K562 (cell line): Measurements from ENCODE around the gene KBTBD2. TPM values are rescaled to one million over a fixed set of nuclear protein-coding genes. Genes with fewer than 3 reads are reported as not detected.

Source experiments
- AFF1 ChIP-seq, 2 experiments: fragments of 450-650 bp; IDR thresholded peaks; 2 replicates each; pipeline ENCODE4 v1.6.1; 2018; ENCODE audit warnings: mild to moderate bottlenecking in 2 of 2, low read depth in 1 of 2; ENCODE audit not compliant: partially characterized antibody in 2 of 2
- ATF1 ChIP-seq, 2 experiments: fragments of 450-650 bp in 1 of 2; IDR thresholded peaks; 2 replicates each; pipeline ENCODE4 v1.6.1; 2016; ENCODE audit warnings: missing compliant biosample characterization in 1 of 2, missing genetic modification characterization in 1 of 2
- DACH1 ChIP-seq: fragments of 450-650 bp; IDR thresholded peaks from 2 replicates; pipeline ENCODE4 v1.6.1; 2018; ENCODE audit not compliant: partially characterized antibody
- FOXM1 ChIP-seq, 2 experiments: fragments of 450-650 bp in 1 of 2; sonication (generic) in 1 of 2; formaldehyde crosslinking in 1 of 2; IDR thresholded peaks; 2 replicates each; pipeline versions ENCODE4 v1.6.1 to v1.9.0; 2017 to 2022; ENCODE audit warnings: low read depth in 2 of 2, mild to moderate bottlenecking in 2 of 2, missing genetic modification reagents in 1 of 2, moderate library complexity in 1 of 2
- NKRF ChIP-seq: fragments of 450-650 bp; IDR thresholded peaks from 2 replicates; pipeline ENCODE4 v1.6.1; 2016; ENCODE audit warnings: borderline replicate concordance
- NRF1 ChIP-seq, 2 experiments: fragments of 450-650 bp; IDR thresholded peaks in 1 of 2; conservative IDR thresholded peaks in 1 of 2; 2 replicates each; pipeline ENCODE4 v1.6.1; 2014; ENCODE audit warnings: mild to moderate bottlenecking in 2 of 2
- PRDM10 ChIP-seq: fragments of 450-650 bp; IDR thresholded peaks from 2 replicates; pipeline ENCODE4 v1.6.1; 2018; ENCODE audit not compliant: partially characterized antibody
- SIN3A ChIP-seq, 2 experiments: fragments of 150-350 bp in 1 of 2; IDR thresholded peaks; 2 replicates each; pipeline ENCODE4 v1.6.1; 2011 to 2016; ENCODE audit warnings: borderline replicate concordance in 2 of 2, low read depth in 2 of 2, low read length in 2 of 2, mild to moderate bottlenecking in 2 of 2, moderate library complexity in 2 of 2; ENCODE audit not compliant: control insufficient read depth in 1 of 2
- SP1 ChIP-seq: sonication (generic); formaldehyde crosslinking; IDR thresholded peaks from 2 replicates; pipeline ENCODE4 v1.8.1; 2022; ENCODE audit warnings: mild to moderate bottlenecking, missing genetic modification reagents
- ZNF232 ChIP-seq: sonication (generic); formaldehyde crosslinking; IDR thresholded peaks from 2 replicates; pipeline ENCODE4 v1.8.0; 2022; ENCODE audit warnings: mild to moderate bottlenecking, missing genetic modification reagents
- ZNF316 ChIP-seq: fragments of 450-650 bp; IDR thresholded peaks from 2 replicates; pipeline ENCODE4 v1.6.1; 2016
- polyA plus RNA-seq, 8 experiments: library from polyadenylated mRNA; depleted of rRNA in 4 of 8; stranded (reverse) in 5 of 8; unstranded in 3 of 8; fragments of >200 nt; fragmentation: Nextera tagmentation in 2 of 8; fragmentation: Illumina TruSeq in 1 of 8; extraction: Ambion mirVana in 2 of 8; extraction: Trizol in 1 of 8; gene quantifications; 2 replicates each; pipeline versions ENCODE4 v1.2.1 to v1.2.3, GENCODE V29; 2011 to 2014; ENCODE audit warnings: inconsistent platforms in 1 of 8, missing spikeins in 1 of 8
- total RNA-seq, 7 experiments: library from RNA; depleted of rRNA in 6 of 7; stranded (reverse); fragments of >200 nt in 6 of 7; fragmentation: Illumina TruSeq in 2 of 7; extraction: Trizol in 2 of 7; gene quantifications; 2 replicates each; pipeline versions ENCODE4 v1.2.1 to v1.2.3, GENCODE V29; 2011 to 2021; ENCODE audit warnings: low replicate concordance in 1 of 7

The KBTBD2 gene
- total and polyA plus RNA-seq, 9 of the 15 experiments (the other 6 are each of a cell fraction or from before 2014, with no cell fraction given), result 22.8 to 62.2 (median 30.8) TPM

GRCh38 chr7:32890010-32890792 is 1.4 kb downstream of the KBTBD2 start (continued):
- 0 out of 2 replicates have a peak, but pooled peaks have one; percentile 38 for TF ChIP-seq SP1 (CRISPR knock-in tag)
- no peak for TF ChIP-seq ZNF232
- TF ChIP-seq FOXM1 (IDR thresholded peaks at IDR 0.05; ENCODE audit: low read depth), result peak; percentile 91
- no peak for TF ChIP-seq FOXM1 (CRISPR knock-in tag; IDR thresholded peaks at IDR 0.05; ENCODE audit: low read depth)
- TF ChIP-seq SIN3A (IDR thresholded peaks at IDR 0.05; ENCODE audit: borderline replicate concordance in 2 of 2, control insufficient read depth in 1 of 2, low read depth in 2 of 2, low read length in 2 of 2), result peak in 1 of 2 experiments; percentile 84; a peak in 2 of 4 replicates
- TF ChIP-seq ATF1 (CRISPR knock-in tag; IDR thresholded peaks at IDR 0.05), result no peak
- TF ChIP-seq ATF1 (tag; IDR thresholded peaks at IDR 0.05), result peak; percentile 64
- TF ChIP-seq AFF1 (IDR thresholded peaks at IDR 0.05; ENCODE audit: low read depth in 1 of 2, partially characterized antibody in 2 of 2), result peak in 1 of 2 experiments; percentile 10
- TF ChIP-seq ZNF316, result no peak
- TF ChIP-seq PRDM10, result peak; percentile 16
- peak; percentile 44 for TF ChIP-seq NKRF
- peak; percentile 62 to 71 for TF ChIP-seq NRF1 (conservative IDR thresholded peaks at IDR 0.05 in 1 of 2, IDR thresholded peaks at IDR 0.05 in 1 of 2)
- peak; percentile 17 for TF ChIP-seq DACH1
